Stimulated activated naive CD8-positive, alpha-beta T cell treated with anti-CD3 and anti-CD28 coated beads, Interleukin-15, Interleukin-2, amounts not matched to agents 100 ng/mL and 50 ng/mL, for 24 hours (primary cell): Measurements from ENCODE around the gene ERC2.

Source experiments
- H3K27ac Mint-ChIP-seq: one replicate; pipeline ENCODE4 v1.8.0; 2021; ENCODE audit warnings: mild to moderate bottlenecking, mixed read lengths
- H3K27me3 Mint-ChIP-seq: one replicate; pipeline ENCODE4 v1.8.0; 2021; ENCODE audit warnings: mixed read lengths
- H3K36me3 Mint-ChIP-seq: one replicate; pipeline ENCODE4 v1.8.0; 2021; ENCODE audit warnings: low read depth, mixed read lengths
- H3K4me1 Mint-ChIP-seq: one replicate; pipeline ENCODE4 v1.8.0; 2021; ENCODE audit warnings: low read depth, mixed read lengths
- H3K4me3 Mint-ChIP-seq: one replicate; pipeline ENCODE4 v1.8.0; 2021; ENCODE audit warnings: mild to moderate bottlenecking, mixed read lengths
- H3K9me3 Mint-ChIP-seq: one replicate; pipeline ENCODE4 v1.8.0; 2021; ENCODE audit warnings: mixed read lengths

The ERC2 gene

GRCh38 chr3:56409790-56410189 lies 58.5 kb downstream of the ERC2 start:
- Mint-ChIP-seq H3K27me3 (peaks cover 16% of the 10 kb centered on the region), H3K27ac (no peak overlapping the region), H3K36me3 (no peaks in the 10 kb centered on the region), H3K9me3 (no peaks in the 10 kb centered on the region), H3K4me3 (no peak overlapping the region), H3K4me1 (no peaks in the 10 kb centered on the region)

GRCh38 chr3:56408761-56409196 lies 59.5 kb downstream of the ERC2 start:
- Mint-ChIP-seq H3K27me3 (peaks cover 16% of the 10 kb centered on the region), H3K36me3 (no peaks in the 10 kb centered on the region), H3K9me3 (no peaks in the 10 kb centered on the region), H3K4me1 (no peaks in the 10 kb centered on the region), H3K27ac (no peak overlapping the region), H3K4me3 (no peak overlapping the region)

GRCh38 chr3:56406826-56407515 lies 61.3 kb downstream of the ERC2 start:
- H3K27ac Mint-ChIP-seq: no peak overlapping the region
- H3K4me1 Mint-ChIP-seq: no peaks in the 10 kb centered on the region
- no peaks in the 10 kb centered on the region for H3K9me3 Mint-ChIP-seq
- no peaks in the 10 kb centered on the region for H3K36me3 Mint-ChIP-seq
- H3K4me3 Mint-ChIP-seq: no peak overlapping the region
- H3K27me3 Mint-ChIP-seq: peaks cover 19% of the 10 kb centered on the region

DNA sequence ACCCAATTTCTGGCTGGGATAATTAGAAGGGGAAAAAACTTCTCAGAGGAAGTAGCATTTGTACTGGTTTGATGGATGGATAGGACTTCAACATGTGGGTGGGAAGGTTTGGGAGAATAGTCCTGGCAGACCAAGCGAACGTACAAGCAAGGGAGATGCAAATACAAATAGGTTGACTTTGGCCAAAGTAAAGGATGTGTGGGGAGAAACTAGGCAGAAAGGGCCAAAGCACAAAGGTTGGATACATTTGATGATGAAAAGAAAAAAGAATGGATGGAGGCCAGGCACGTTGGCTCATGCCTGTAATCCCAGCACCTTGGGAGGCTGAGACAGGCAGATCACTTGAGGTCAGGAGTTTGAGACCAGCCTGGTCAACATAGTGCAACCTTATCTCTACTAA lies 63.4 kb downstream of the ERC2 start:
- no peak overlapping the region for H3K27ac Mint-ChIP-seq
- H3K4me3 Mint-ChIP-seq: no peak overlapping the region
- no peaks in the 10 kb centered on the region for H3K4me1 Mint-ChIP-seq
- no peaks in the 10 kb centered on the region for H3K9me3 Mint-ChIP-seq
- H3K27me3 Mint-ChIP-seq: peaks cover 26% of the 10 kb centered on the region
- H3K36me3 Mint-ChIP-seq: no peaks in the 10 kb centered on the region

- Mint-ChIP-seq H3K4me1 (no peaks in the 10 kb centered on the region), H3K4me3 (no peak overlapping the region), H3K27me3 (peaks cover 60% of the 10 kb centered on the region), H3K27ac (no peak overlapping the region), H3K9me3 (peaks cover 2% of the 10 kb centered on the region), H3K36me3 (no peaks in the 10 kb centered on the region)
Measured at GRCh38 chr3:56398659-56399058, 69.6 kb downstream of the ERC2 start.

DNA sequence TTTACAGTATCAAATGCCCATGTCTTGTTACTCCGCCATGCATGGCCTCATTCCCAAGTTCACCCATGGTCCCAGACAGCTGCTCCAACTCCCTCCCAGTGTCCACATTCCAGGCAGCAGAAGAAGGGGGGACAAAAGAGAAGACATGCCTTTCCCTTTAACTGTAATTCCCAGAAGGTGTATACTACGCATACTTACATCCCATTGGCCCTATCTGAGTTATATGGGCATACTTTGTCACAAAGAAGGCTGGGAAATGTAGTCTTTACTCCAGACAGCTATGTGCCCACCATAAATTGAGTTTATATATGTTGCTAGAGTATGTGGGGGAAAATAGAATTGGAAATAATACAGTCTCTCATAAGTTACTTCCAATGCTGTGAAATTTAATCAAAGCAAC lies 70.5 kb downstream of the ERC2 start:
- Mint-ChIP-seq H3K9me3 (peaks cover 2% of the 10 kb centered on the region), H3K36me3 (no peaks in the 10 kb centered on the region), H3K27ac (no peak overlapping the region), H3K4me3 (no peak overlapping the region), H3K4me1 (no peaks in the 10 kb centered on the region), H3K27me3 (peaks cover 61% of the 10 kb centered on the region)

- H3K9me3 Mint-ChIP-seq: no peaks in the 10 kb centered on the region
- peaks cover 36% of the 10 kb centered on the region for H3K27me3 Mint-ChIP-seq
- no peaks in the 10 kb centered on the region for H3K36me3 Mint-ChIP-seq
- peaks cover 28% of the 10 kb centered on the region for H3K4me1 Mint-ChIP-seq
- peak overlapping the region; percentile 35 for H3K4me3 Mint-ChIP-seq
- H3K27ac Mint-ChIP-seq: peak overlapping the region; percentile 76
Measured at GRCh38 chr3:56389183-56389830, 79.0 kb downstream of the ERC2 start.

- no peak overlapping the region for H3K4me3 Mint-ChIP-seq
- no peaks in the 10 kb centered on the region for H3K9me3 Mint-ChIP-seq
- H3K27ac Mint-ChIP-seq: no peak overlapping the region
- H3K4me1 Mint-ChIP-seq: no peaks in the 10 kb centered on the region
- no peaks in the 10 kb centered on the region for H3K36me3 Mint-ChIP-seq
- H3K27me3 Mint-ChIP-seq: peaks cover 8% of the 10 kb centered on the region
Measured at GRCh38 chr3:56383092-56383491, 85.2 kb downstream of the ERC2 start.

- no peak overlapping the region for H3K4me3 Mint-ChIP-seq
- no peaks in the 10 kb centered on the region for H3K4me1 Mint-ChIP-seq
- no peak overlapping the region for H3K27ac Mint-ChIP-seq
- peaks cover 16% of the 10 kb centered on the region for H3K9me3 Mint-ChIP-seq
- H3K36me3 Mint-ChIP-seq: no peaks in the 10 kb centered on the region
- no peaks in the 10 kb centered on the region for H3K27me3 Mint-ChIP-seq
Measured at GRCh38 chr3:56379723-56380287, 88.5 kb downstream of the ERC2 start.

GRCh38 chr3:56375654-56376053 lies 92.6 kb downstream of the ERC2 start:
- H3K4me3 Mint-ChIP-seq: no peak overlapping the region
- no peak overlapping the region for H3K27ac Mint-ChIP-seq
- H3K4me1 Mint-ChIP-seq: no peaks in the 10 kb centered on the region
- peaks cover 16% of the 10 kb centered on the region for H3K9me3 Mint-ChIP-seq
- H3K36me3 Mint-ChIP-seq: no peaks in the 10 kb centered on the region
- H3K27me3 Mint-ChIP-seq: peaks cover 7% of the 10 kb centered on the region

- Mint-ChIP-seq H3K27me3 (peaks cover 10% of the 10 kb centered on the region), H3K36me3 (no peaks in the 10 kb centered on the region), H3K9me3 (peaks cover 16% of the 10 kb centered on the region), H3K4me3 (no peak overlapping the region), H3K4me1 (no peaks in the 10 kb centered on the region), H3K27ac (no peak overlapping the region)
Measured at GRCh38 chr3:56373386-56373785, 94.9 kb downstream of the ERC2 start.

DNA sequence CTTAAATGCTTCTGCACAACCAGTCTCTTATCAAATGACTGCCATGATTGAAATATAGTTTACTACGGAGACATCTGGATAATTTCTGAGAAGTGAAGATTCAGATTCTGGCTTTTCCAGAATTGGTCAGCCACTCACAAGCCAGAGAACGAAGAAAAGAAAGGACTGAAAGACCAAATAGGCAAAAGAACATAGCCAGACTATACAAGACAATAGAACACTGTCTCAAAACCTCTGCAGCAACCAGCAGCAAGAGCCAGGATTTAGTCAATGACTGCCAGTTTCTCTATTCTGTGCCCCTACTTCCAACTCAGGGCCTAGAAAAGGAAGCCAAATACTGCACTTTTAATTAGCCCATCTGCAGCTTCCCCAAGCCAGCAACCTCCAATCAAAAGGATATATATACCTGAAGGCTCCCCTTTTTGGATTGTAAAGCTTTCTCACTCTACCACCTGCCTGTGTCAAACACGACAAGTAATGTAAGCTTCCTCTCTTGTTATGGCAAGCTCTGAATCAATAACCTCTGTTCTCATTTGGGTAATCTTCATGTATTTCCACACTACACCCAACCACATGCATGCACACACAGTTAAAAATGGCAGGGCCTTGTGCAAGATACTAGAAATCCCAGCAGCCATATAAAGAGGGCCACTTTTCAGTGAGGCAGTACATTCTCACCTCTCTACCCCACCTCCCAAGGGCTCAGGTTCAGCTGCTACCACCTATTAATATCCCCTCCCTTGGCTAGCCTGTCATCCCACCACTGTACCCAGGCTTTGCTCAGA lies 97.1 kb downstream of the ERC2 start:
- Mint-ChIP-seq H3K27me3 (peaks cover 10% of the 10 kb centered on the region), H3K36me3 (no peaks in the 10 kb centered on the region), H3K9me3 (peaks cover 6% of the 10 kb centered on the region), H3K4me1 (no peaks in the 10 kb centered on the region), H3K4me3 (no peak overlapping the region), H3K27ac (no peak overlapping the region)

DNA sequence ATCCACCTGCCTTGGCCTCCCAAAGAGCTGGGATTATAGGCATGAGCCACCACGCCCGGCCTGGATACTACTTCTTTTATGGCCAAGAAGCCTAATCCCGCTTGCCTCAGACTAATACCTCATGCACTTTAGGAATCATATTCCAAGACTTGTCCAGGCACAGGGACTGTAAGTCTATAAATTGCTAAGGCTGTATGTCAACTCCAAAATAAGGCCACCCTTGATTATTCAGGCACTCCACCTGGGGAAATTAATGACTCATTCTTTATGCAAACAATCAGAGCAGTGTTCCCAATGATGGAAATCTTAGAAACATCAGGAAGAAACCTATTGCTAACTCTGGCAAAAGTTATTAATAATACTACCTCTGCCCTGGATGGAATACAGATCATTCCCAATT lies 98.4 kb downstream of the ERC2 start:
- H3K36me3 Mint-ChIP-seq: no peaks in the 10 kb centered on the region

DNA sequence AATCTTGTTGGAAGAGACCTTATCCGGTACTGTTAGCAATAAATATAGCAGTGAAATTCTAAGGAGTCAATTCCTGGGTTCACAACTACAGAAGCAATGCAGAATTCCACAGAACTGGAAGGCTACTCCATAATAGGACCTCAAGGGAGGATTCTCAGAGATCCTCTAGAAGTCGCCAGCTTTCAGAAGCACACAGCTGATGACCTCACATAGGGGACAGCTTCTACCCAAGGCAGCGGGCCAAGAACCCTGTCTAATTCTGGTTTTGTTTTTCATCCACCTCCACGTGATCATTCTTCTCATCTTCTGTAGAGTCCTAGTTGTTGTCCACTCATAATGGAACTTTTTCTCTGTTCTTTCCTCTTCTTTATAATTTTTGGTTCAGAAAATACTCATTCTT lies 99.4 kb downstream of the ERC2 start:
- H3K9me3 Mint-ChIP-seq: no peaks in the 10 kb centered on the region
- peaks cover 12% of the 10 kb centered on the region for H3K27me3 Mint-ChIP-seq
- H3K4me1 Mint-ChIP-seq: no peaks in the 10 kb centered on the region
- H3K36me3 Mint-ChIP-seq: no peaks in the 10 kb centered on the region
- no peak overlapping the region for H3K27ac Mint-ChIP-seq
- no peak overlapping the region for H3K4me3 Mint-ChIP-seq

More for the DNA sequence above, 98.4 kb downstream of the ERC2 start:
- no peaks in the 10 kb centered on the region for H3K4me1 Mint-ChIP-seq
- H3K9me3 Mint-ChIP-seq: no peaks in the 10 kb centered on the region
- peaks cover 16% of the 10 kb centered on the region for H3K27me3 Mint-ChIP-seq
- H3K27ac Mint-ChIP-seq: no peak overlapping the region
- no peak overlapping the region for H3K4me3 Mint-ChIP-seq

GRCh38 chr3:56366641-56367162 lies 101.6 kb downstream of the ERC2 start:
- Mint-ChIP-seq H3K4me3 (no peak overlapping the region), H3K27ac (no peak overlapping the region), H3K4me1 (no peaks in the 10 kb centered on the region), H3K36me3 (no peaks in the 10 kb centered on the region), H3K27me3 (peaks cover 12% of the 10 kb centered on the region), H3K9me3 (no peaks in the 10 kb centered on the region)
